Esophagus mucosa (tissue), 1 donor: Measurements from ENCODE around the gene GBP1. TPM values are rescaled to one million over a fixed set of nuclear protein-coding genes. Genes with fewer than 3 reads are reported as not detected.
A peak's percentile ranks its signal among the peaks of the same experiment; 100 is the strongest.

Experiments
- ATAC-seq: fragments of 200-7000 bp; cut with Tn5 transposase; one replicate; pipeline ENCODE4 v1.9.1; 2020
- total RNA-seq: library from RNA; stranded (reverse); gene quantifications from one replicate; pipeline ENCODE4 v1.2.4, GENCODE V29; 2023
- donor health status: DM: yes; HTN: yes; CAD: no.

Gene GBP1
- total RNA-seq, 1 donor from 2014 or later: 5.2 TPM

DNA sequence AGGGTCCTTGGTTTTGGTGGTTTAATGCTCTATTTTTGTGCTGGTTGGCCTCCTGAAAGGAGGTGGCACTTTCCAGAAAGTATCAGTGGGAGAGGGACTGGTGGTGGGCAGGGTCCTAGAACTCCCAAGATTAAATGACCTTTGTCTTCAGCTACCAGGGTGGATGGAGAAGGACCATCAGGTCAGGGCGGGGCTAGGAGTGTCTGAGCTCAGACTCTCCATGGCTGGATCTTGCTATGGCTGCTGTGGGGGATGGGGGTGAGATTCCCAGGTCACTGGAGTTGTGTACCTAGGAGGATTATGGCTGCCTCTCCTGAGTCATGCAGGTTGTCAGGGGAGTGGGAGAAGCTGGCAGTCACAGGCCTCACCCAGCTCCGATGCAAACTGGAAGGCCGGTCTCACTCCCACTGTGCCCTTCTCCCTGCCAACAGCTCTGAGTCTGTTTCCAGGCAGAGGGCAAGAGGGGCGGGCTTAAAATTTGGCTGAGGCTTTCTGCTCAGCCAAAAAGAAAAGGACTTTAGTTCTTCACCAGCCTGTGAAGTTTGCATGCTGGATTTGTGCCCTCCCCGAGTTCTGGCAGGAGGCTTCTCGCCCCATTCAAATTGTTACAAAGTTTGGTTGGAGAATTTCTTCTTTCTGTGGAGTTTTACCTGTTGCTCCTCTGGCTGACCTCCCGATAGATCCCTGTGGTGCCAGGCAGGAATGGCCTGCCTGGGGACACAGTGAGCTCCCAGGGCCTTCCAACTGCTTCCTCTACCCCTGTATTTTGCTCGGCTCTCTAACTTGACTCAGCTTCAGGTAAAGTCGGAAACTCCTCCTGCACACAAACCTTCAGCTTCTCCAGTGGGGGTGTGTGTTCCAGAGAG lies 59.5 kb downstream of the GBP1 start:
- peak; percentile 75 for ATAC-seq

Other genes with a start within 250 kb of the GBP1 start
- 15.4 TPM for gene GTF2B, start 173.6 kb downstream of the GBP1 start, total RNA-seq
- 26.3 TPM for gene KYAT3, start 72.6 kb downstream of the GBP1 start, total RNA-seq
- 13.9 TPM for gene RBMXL1, start 72.6 kb downstream of the GBP1 start, total RNA-seq
- 9.4 TPM for gene GBP3, start 42.3 kb downstream of the GBP1 start, total RNA-seq
- gene GBP2, start 60.9 kb upstream of the GBP1 start, total RNA-seq: 15.9 TPM
- gene GBP7, start 110.8 kb upstream of the GBP1 start, total RNA-seq: not detected
- gene GBP4, start 133.7 kb upstream of the GBP1 start, total RNA-seq: 1.0 TPM
- 1.2 TPM for gene GBP5, start 207.7 kb upstream of the GBP1 start, total RNA-seq